ENCODE measurements around the gene RAD23B. TPM values are rescaled to one million over a fixed set of nuclear protein-coding genes. Genes with fewer than 3 reads are reported as not detected.
"Not testable (repeated sequence)": the region's sequence is repeated elsewhere in the genome, so short reads cannot be mapped to it uniquely, and the experiment has no call there.

RAD23B gene
- total RNA-seq: 10 to 100 TPM; 93.9 to 99.0 TPM
- long read RNA-seq, partial matches to known transcripts: 1 of 7 reads
- long read RNA-seq, other reads (novel, unspliced or antisense): 6 of 7 reads

GRCh38 chr9:107282759-107283622, at the start of gene RAD23B:
TSS of gene RAD23B (plus strand) at chr9:107283279. CDS start at chr9:107283630, 351 bp downstream.
- peak; percentile 98 for DNase-seq
- intact Hi-C loops (cut with DNase I, micrococcal nuclease): no loop called here
- peak; percentile 94 for ATAC-seq

- ATAC-seq: no peak
- intact Hi-C loops (cut with DNase I, micrococcal nuclease): no loop called here
- no peak for DNase-seq
Measured at GRCh38 chr9:107235765-107236442, 47.2 kb upstream of the RAD23B start.

- no peak for DNase-seq
- ATAC-seq: no peak
- intact Hi-C loops (cut with DNase I, micrococcal nuclease): no loop called here
Measured at GRCh38 chr9:107237873-107238272, 45.2 kb upstream of the RAD23B start.

DNA sequence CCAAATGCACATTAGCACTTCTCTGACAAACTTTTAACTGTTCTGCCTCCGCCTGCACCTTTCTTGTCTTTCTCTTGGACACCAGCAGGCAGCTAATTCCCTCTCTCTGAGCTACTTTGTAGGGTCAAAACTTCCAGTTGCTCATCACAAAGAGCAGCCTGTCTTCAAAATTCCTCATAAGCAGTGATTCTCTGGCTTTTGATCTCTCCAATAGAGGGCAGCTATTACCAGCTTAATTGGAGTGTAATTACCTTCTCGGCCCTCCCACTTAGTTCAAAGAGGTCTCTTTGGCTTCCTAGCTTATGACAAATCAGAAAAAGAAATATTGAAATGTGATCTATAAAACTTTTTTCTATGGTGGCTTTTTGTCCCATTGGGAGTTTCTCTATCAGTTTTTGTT, 43.6 kb upstream of the RAD23B start:
- ATAC-seq: peak; percentile 47
- intact Hi-C loops (cut with DNase I, micrococcal nuclease): no loop called here
- no peak for DNase-seq

DNA sequence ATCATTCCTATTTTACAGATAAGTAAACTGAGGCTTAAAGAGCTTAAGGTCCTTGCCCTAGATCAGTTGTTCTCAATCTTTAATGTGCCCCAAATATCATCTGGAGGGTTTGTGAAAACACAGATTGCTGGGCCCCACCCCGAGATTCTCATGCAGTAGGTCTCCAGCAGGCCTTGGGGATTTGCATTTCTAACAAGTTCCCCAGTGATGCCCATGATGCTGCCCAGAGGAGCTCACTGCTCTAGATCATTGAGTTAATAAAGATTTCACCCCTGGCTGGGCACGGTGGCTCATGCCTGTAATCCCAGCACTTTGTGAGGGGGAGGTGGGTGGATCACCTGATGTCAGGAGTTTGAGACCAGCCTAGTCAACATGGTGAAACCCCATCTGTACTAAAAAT, 42.8 kb upstream of the RAD23B start:
- intact Hi-C loops (cut with DNase I, micrococcal nuclease): loop anchor here in 1 of 2 donors (5.0 kb wide), 1 partner anchor 102 kb away; no protein-coding TSS in a partner anchor
- ATAC-seq: no peak
- no peak for DNase-seq

DNA sequence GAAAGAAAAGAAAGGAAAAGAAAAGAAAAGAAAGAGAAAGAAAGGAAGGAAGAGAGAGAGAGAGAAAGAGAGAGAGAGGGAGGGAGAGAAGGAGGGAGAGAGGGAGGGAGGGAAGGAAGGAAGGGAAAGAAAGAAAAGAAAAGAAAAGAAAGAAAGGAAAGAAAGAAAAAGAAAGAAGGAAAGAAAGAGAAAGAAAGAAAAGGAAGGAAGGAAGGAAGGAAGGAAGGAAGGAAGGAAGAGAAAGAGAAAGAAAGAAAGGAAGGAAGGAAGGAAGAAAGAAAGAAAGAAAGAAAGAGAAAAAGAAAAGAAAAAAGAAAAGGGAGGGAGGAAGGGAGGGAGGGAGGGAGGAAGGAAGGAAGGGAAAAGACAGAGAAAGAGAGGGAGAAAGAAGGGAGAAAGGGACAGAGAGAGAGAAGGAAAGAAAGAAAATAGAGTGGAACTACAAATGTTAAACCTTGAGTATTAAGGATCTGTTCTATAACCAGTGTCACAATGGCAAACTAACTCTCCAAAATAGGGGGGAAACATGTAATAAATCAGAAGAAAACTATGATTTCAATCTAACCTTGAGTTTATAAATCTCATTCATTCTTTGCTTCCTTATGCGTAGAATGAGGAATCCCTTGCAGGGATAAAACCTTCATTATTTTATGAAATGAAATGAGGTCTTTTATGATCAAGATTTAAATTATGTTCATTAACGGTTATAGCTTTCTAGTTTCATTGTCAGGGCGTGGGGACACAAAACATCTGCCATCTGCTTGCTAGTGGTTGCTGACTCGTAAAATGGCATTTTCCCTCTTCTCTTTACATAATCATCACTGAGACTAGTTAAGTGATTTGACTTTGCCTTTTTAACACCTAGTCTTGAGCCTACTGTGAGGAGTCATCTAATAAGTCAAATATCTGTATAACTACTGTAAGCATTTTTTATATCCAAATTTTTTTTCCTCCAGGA, 40.7 kb upstream of the RAD23B start:
- no peak for ATAC-seq
- no peak for DNase-seq
- intact Hi-C loops (cut with DNase I, micrococcal nuclease): loop anchor here in 1 of 2 donors (5.0 kb wide), 1 partner anchor 100 kb away; no protein-coding TSS in a partner anchor

GRCh38 chr9:107243742-107244141, 39.3 kb upstream of the RAD23B start:
- ATAC-seq: peak; percentile 98
- intact Hi-C loops (cut with DNase I, micrococcal nuclease): loop anchor here in 1 of 2 donors (5.0 kb wide), 1 partner anchor 99 kb away; no protein-coding TSS in a partner anchor
- peak; percentile 23 to 74 for DNase-seq

GRCh38 chr9:107246259-107247254, 36.5 kb upstream of the RAD23B start:
- intact Hi-C loops (cut with DNase I, micrococcal nuclease): no loop called here
- peak in 1 of 2 donors; percentile 23 for DNase-seq
- ATAC-seq: no peak

DNA sequence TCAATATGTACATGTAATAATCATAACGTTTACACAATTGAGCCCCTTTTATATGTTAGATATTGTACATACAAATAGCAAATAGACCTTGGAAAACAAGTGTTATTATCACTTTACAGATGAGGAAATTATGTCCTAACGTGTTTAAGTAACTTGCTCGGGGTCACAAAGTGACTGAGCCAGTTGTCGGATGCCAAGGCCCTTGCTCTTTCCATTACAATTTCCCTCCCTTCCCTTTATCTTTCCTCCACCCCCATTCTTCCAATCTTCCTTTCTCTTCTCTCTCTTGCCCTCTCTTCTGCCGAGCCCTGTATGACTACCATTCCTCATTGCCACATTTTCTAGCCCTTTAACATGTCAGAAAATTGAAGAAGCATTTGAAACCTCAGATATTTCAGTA, 34.4 kb upstream of the RAD23B start:
- intact Hi-C loops (cut with DNase I, micrococcal nuclease): no loop called here
- no peak for DNase-seq
- ATAC-seq: no peak

DNA sequence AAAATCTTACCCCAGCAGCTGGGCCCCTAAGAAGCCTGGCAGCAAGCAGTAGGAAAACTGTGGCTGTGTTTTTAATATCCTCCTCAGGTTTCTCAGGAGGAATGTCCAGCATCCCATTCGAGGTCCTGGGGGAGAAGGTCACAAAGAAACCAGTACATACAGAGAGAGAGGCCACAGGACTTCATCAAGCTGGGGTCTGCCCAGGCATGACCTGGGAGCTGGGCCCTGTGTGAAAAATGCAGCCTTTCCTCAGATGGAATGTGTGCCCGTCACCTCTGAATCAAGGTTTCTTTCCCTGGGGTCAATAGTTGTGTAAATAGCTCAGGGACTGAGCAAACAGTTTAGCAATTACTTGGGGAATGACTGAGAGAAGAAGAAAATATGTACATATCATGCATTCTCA, 33.9 kb upstream of the RAD23B start:
- no peak for ATAC-seq
- no peak for DNase-seq
- intact Hi-C loops (cut with DNase I, micrococcal nuclease): no loop called here

- DNase-seq (no peak), ATAC-seq (no peak)
- intact Hi-C loops (cut with DNase I, micrococcal nuclease): no loop called here
Measured at GRCh38 chr9:107249665-107250285, 33.3 kb upstream of the RAD23B start.

- ATAC-seq (no peak), DNase-seq (no peak)
- intact Hi-C loops (cut with DNase I, micrococcal nuclease): no loop called here
Measured at GRCh38 chr9:107251756-107252322, 31.2 kb upstream of the RAD23B start.

DNA sequence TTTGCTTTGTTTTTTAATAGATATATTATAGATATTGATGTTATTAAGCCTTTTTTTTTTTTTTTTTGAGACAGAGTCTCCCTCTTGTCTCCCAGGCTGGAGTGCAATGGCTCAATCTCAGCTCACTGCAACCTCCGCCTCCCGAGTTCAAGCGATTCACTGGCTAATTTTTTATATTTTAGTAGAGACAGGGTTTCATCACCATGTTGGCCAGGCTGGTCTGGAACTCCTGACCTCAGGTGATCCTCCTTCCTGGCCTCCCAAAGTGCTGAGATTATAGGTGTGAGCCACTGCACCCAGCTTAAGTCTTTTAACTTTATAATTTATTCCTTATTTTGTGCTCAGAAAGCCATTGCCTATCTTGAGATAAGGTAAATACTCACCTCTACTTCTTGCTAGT, 24.2 kb upstream of the RAD23B start:
- ATAC-seq (no peak), DNase-seq (no peak)
- intact Hi-C loops (cut with DNase I, micrococcal nuclease): no loop called here

- DNase-seq; intact Hi-C loops (cut with DNase I, micrococcal nuclease); ATAC-seq: not testable (repeated sequence)
Measured at GRCh38 chr9:107259751-107260313, 23.2 kb upstream of the RAD23B start.

- ATAC-seq (peak; percentile 25), DNase-seq (no peak)
- intact Hi-C loops (cut with DNase I, micrococcal nuclease): no loop called here
Measured at GRCh38 chr9:107260437-107261081, 22.5 kb upstream of the RAD23B start.

DNA sequence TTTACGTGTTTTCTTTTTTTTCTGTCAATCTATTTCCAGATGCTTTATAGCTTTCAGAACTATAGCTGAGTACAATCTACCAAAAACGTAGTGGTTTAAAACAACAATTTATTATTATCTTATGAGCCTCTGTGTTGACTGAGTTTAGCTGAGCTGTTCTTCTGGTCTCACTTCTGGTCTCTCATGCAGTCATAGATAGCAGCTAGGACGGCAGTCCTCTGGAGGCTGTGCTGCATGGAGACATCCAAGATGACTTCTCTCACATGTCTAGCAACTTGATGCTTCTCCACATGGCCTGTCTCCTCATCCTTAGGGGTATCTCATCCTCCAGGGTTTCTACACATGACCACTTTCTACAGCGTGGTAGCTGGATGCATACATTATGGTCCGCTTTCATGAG, 22.0 kb upstream of the RAD23B start:
- ATAC-seq: no peak
- intact Hi-C loops (cut with DNase I, micrococcal nuclease): no loop called here
- no peak for DNase-seq
